Fibroblast of lung (primary cell): ENCODE measurements around the gene C19orf38. TPM values are rescaled to one million over a fixed set of nuclear protein-coding genes. Genes with fewer than 3 reads are reported as not detected.

ENCODE experiments used
- DNase-seq, 2 donors: peaks; one replicate each; pipeline versions ENCODE4 v3.0.0 to v3.0.0-alpha.2; 2010; ENCODE audit warnings: low read depth in 2 of 2
- H2AFZ ChIP-seq: 2 replicates; pipeline ENCODE4 v1.5.1; 2012; ENCODE audit warnings: low read length, control low read depth, inconsistent platforms
- H3K27ac ChIP-seq: 2 replicates; pipeline ENCODE4 v1.5.1; 2011; ENCODE audit warnings: low read length, control low read depth; ENCODE audit not compliant: insufficient read depth
- H3K27me3 ChIP-seq: 2 replicates; pipeline ENCODE4 v1.5.1; 2011; ENCODE audit warnings: mild to moderate bottlenecking, low read length; ENCODE audit not compliant: control insufficient read depth, insufficient read depth
- H3K36me3 ChIP-seq: 2 replicates; pipeline ENCODE4 v1.5.1; 2011; ENCODE audit warnings: low read length; ENCODE audit not compliant: control insufficient read depth, insufficient read depth
- H3K4me1 ChIP-seq: 2 replicates; pipeline ENCODE4 v1.5.1; 2011; ENCODE audit warnings: low read length; ENCODE audit not compliant: control insufficient read depth, insufficient read depth; ENCODE audit errors: extremely low read depth
- H3K4me2 ChIP-seq: 2 replicates; pipeline ENCODE4 v1.5.1; 2011; ENCODE audit warnings: low read length, control low read depth; ENCODE audit not compliant: insufficient read depth; ENCODE audit errors: extremely low read depth
- H3K4me3 ChIP-seq, 4 experiments: fragments of 200-600 bp in 1 of 4; sonication (generic) in 1 of 4; replicated peaks in 1 of 4; 2 replicates each; pipeline ENCODE4 v1.5.1; 2011 to 2016; ENCODE audit warnings: low read length in 4 of 4, low read depth in 3 of 4, mild to moderate bottlenecking in 3 of 4, control low read depth in 2 of 4, inconsistent platforms in 1 of 4, mixed read lengths in 1 of 4; ENCODE audit not compliant: insufficient read depth in 1 of 4; ENCODE audit errors: control extremely low read depth in 1 of 4
- H3K79me2 ChIP-seq: 2 replicates; pipeline ENCODE4 v1.5.1; 2012; ENCODE audit warnings: mild to moderate bottlenecking, low read length, inconsistent platforms; ENCODE audit not compliant: control insufficient read depth, insufficient read depth
- H3K9ac ChIP-seq: 2 replicates; pipeline ENCODE4 v1.5.1; 2011; ENCODE audit warnings: mild to moderate bottlenecking, low read length, control low read depth; ENCODE audit not compliant: insufficient read depth
- H3K9me3 ChIP-seq: 2 replicates; pipeline ENCODE4 v1.5.1; 2012; ENCODE audit warnings: low read depth, low read length; ENCODE audit not compliant: control insufficient read depth, insufficient read depth
- H4K20me1 ChIP-seq: 2 replicates; pipeline ENCODE4 v1.5.1; 2011; ENCODE audit warnings: low read length; ENCODE audit not compliant: control insufficient read depth, insufficient read depth; ENCODE audit errors: extremely low read depth
- EZH2 ChIP-seq: IDR thresholded peaks from 2 replicates; pipeline ENCODE4 v1.5.1; 2012; ENCODE audit warnings: low read length, control low read depth, mild to moderate bottlenecking; ENCODE audit errors: missing control alignments
- polyA plus RNA-seq, 2 donors: library from polyadenylated mRNA; depleted of rRNA in 1 of 2; stranded (reverse) in 1 of 2; unstranded in 1 of 2; fragments of >200 nt; gene quantifications; 2 replicates each; pipeline ENCODE4 v1.2.1, GENCODE V29; 2011 to 2012; ENCODE audit warnings: missing spikeins in 1 of 2
- total RNA-seq: library from RNA; depleted of rRNA; stranded (reverse); fragments of >200 nt; gene quantifications from 2 replicates; pipeline ENCODE4 v1.2.1, GENCODE V29; 2014
- TF ChIP-seq, protein P1 (sequence below), 2 donors: IDR thresholded peaks in 1 of 2; conservative IDR thresholded peaks in 1 of 2; 1 replicate in 1 of 2; 2 replicates in 1 of 2; pipeline ENCODE4 v1.5.1; 2011 to 2012; ENCODE audit warnings: low read length in 2 of 2, control low read depth in 1 of 2, inconsistent platforms in 1 of 2, low read depth in 1 of 2, mild to moderate bottlenecking in 1 of 2

The C19orf38 gene
- total and polyA plus RNA-seq, 2 donors (not counting 1 experiment from before 2014, with no cell fraction given): 0.08 to 1.3 TPM

DNA sequence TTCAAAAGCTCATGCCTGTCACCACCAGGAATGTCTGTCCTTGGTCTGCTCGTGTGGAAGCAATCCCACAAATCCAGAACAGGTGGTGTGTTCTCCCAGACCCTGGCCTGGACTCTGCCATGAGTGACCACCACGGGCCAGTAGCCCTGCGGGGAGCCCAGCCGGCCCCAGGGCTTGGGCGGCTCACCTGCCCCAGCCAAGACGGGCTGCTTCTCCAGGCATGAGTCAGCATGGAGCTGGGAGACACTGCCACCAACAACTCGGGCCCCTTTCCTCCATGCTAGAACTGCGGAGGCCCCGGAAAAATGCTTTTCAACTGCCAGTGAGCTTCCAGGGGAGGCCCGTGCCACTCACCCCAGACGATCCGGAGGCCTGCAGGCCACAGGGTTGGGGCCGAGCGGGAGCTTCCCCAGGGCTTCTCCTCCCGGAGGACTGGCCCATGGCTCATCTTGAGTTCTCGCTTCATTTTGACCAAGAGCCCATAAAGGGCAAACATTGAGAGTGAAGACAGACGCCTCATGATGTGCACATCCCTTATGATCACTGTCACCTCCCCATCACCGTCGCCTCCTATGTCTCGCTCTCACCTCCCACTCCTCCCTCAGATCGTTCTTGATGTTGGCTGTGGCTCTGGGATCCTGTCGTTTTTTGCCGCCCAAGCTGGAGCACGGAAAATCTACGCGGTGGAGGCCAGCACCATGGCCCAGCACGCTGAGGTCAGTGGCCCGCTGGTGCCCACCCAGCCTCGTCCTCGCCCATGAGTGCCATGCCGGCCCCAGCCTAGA lies 63.6 kb downstream of the C19orf38 start:
- Histone ChIP-seq H3K27ac (no peak overlapping the region), H3K27me3 (no peaks in the 10 kb centered on the region), H3K79me2 (no peaks in the 10 kb centered on the region), H3K36me3 (peaks cover 27% of the 10 kb centered on the region), H3K4me3 (no peak overlapping the region), H3K4me2 (no peak overlapping the region), H2AFZ (no peak overlapping the region), H3K9ac (no peak overlapping the region), H3K9me3 (no peaks in the 10 kb centered on the region), H4K20me1 (no peaks in the 10 kb centered on the region), H3K4me1 (peaks cover 13% of the 10 kb centered on the region)
- no peak for TF ChIP-seq EZH2
- TF ChIP-seq, protein P1, sequence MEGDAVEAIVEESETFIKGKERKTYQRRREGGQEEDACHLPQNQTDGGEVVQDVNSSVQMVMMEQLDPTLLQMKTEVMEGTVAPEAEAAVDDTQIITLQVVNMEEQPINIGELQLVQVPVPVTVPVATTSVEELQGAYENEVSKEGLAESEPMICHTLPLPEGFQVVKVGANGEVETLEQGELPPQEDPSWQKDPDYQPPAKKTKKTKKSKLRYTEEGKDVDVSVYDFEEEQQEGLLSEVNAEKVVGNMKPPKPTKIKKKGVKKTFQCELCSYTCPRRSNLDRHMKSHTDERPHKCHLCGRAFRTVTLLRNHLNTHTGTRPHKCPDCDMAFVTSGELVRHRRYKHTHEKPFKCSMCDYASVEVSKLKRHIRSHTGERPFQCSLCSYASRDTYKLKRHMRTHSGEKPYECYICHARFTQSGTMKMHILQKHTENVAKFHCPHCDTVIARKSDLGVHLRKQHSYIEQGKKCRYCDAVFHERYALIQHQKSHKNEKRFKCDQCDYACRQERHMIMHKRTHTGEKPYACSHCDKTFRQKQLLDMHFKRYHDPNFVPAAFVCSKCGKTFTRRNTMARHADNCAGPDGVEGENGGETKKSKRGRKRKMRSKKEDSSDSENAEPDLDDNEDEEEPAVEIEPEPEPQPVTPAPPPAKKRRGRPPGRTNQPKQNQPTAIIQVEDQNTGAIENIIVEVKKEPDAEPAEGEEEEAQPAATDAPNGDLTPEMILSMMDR (conservative IDR thresholded peaks at IDR 0.05 in 1 of 2, IDR thresholded peaks at IDR 0.05 in 1 of 2; ENCODE audit: low read depth in 1 of 2, low read length in 2 of 2): no peak
- DNase-seq: no peak

DNA sequence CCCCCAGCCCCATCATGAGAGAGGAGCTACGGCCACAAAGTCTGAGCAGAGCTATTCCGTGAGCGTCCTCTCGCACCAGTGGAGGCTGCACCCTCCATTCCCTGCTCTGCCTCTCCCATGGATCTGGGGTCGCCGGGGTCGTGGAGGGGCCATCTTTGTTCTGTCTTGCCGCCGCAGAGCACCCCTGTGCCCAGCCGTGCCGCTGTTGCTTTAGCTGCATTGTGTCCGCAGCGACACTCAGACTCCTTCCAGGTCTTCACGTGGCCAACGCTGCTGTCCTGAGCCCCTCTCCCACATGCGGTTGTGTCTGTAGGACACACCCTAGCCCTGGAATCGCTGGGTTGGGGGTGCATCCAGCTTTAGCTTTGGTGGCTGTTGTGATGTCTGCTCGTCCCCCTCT lies 64.4 kb downstream of the C19orf38 start:
- H3K4me2 ChIP-seq: no peak overlapping the region
- no peak overlapping the region for H3K4me3 ChIP-seq
- H3K4me1 ChIP-seq: peaks cover 13% of the 10 kb centered on the region
- no peak overlapping the region for H3K9ac ChIP-seq
- no peaks in the 10 kb centered on the region for H3K9me3 ChIP-seq
- H3K27ac ChIP-seq: no peak overlapping the region
- H2AFZ ChIP-seq: no peak overlapping the region
- no peaks in the 10 kb centered on the region for H3K79me2 ChIP-seq
- no peak for DNase-seq
- TF ChIP-seq, protein P1 (conservative IDR thresholded peaks at IDR 0.05 in 1 of 2, IDR thresholded peaks at IDR 0.05 in 1 of 2; ENCODE audit: low read depth in 1 of 2, low read length in 2 of 2): no peak
- no peak for TF ChIP-seq EZH2
- H3K27me3 ChIP-seq: no peaks in the 10 kb centered on the region
- H3K36me3 ChIP-seq: peaks cover 27% of the 10 kb centered on the region
- no peaks in the 10 kb centered on the region for H4K20me1 ChIP-seq

GRCh38 chr19:10913716-10914340 lies 65.6 kb downstream of the C19orf38 start:
- no peak for TF ChIP-seq EZH2
- TF ChIP-seq, protein P1 (conservative IDR thresholded peaks at IDR 0.05 in 1 of 2, IDR thresholded peaks at IDR 0.05 in 1 of 2; ENCODE audit: low read depth in 1 of 2, low read length in 2 of 2): no peak
- no peak overlapping the region for H3K27ac ChIP-seq
- H2AFZ ChIP-seq: no peak overlapping the region
- no peaks in the 10 kb centered on the region for H3K79me2 ChIP-seq
- no peak overlapping the region for H3K4me2 ChIP-seq
- H4K20me1 ChIP-seq: no peaks in the 10 kb centered on the region
- H3K9ac ChIP-seq: no peak overlapping the region
- H3K36me3 ChIP-seq: peaks cover 18% of the 10 kb centered on the region
- no peak overlapping the region for H3K4me3 ChIP-seq
- no peaks in the 10 kb centered on the region for H3K9me3 ChIP-seq
- no peaks in the 10 kb centered on the region for H3K27me3 ChIP-seq
- no peak for DNase-seq
- peaks cover 13% of the 10 kb centered on the region for H3K4me1 ChIP-seq
